A549 (cell line): ENCODE results near the gene STAB2. TPM values are rescaled to one million over a fixed set of nuclear protein-coding genes. Genes with fewer than 3 reads are reported as not detected.

ENCODE experiments used
- ATAC-seq, 2 experiments: fragments of 200-7000 bp in 1 of 2; fragments of >200 bp in 1 of 2; cut with Nextera tagmentation in 1 of 2; cut with Tn5 transposase in 1 of 2; 3 replicates each; pipeline versions ENCODE4 v1.8.0 to v1.9.1; 2018 to 2020; ENCODE audit warnings: mild to moderate bottlenecking in 1 of 2, moderate library complexity in 1 of 2
- CTCF ChIA-PET: fragments of 300-600 bp; sonication (Branson Sonifier 250); formaldehyde crosslinking; extraction: SDS; loops from one replicate; lab custom pipeline; 2021; ENCODE audit warnings: antibody characterized with exemption, inconsistent platforms; lab: Yijun Ruan, JAX
- POLR2A ChIA-PET: fragments of 350-600 bp; formaldehyde crosslinking; extraction: SDS; loops from one replicate; lab custom pipeline; 2021; ENCODE audit warnings: antibody characterized with exemption, inconsistent platforms; lab: Yijun Ruan, JAX
- DNase-seq, 2 experiments: peaks; one replicate each; pipeline versions ENCODE4 v3.0.0 to v3.0.0-alpha.2; 2011 to 2016; ENCODE audit warnings: low read depth in 1 of 2, low spot score in 1 of 2
- FAIRE-seq: peaks from 2 replicates; lab custom pipeline; 2011; peaks lifted over from hg19 to GRCh38; lab: Jason Lieb, UNC
- H3K27ac ChIP-seq, 2 experiments: fragments of >200 bp; sonication (Bioruptor Twin); formaldehyde crosslinking; 3 replicates each; pipeline ENCODE4 v1.5.1; 2016 to 2017
- H3K4me1 ChIP-seq: fragments of >200 bp; sonication (Bioruptor Twin); formaldehyde crosslinking; 3 replicates; pipeline ENCODE4 v1.6.1; 2016
- H3K4me2 ChIP-seq: fragments of >200 bp; sonication (Bioruptor Twin); formaldehyde crosslinking; 3 replicates; pipeline ENCODE4 v1.6.1; 2016
- H3K4me3 ChIP-seq: fragments of >200 bp; sonication (Bioruptor Twin); formaldehyde crosslinking; 3 replicates; pipeline ENCODE4 v1.5.1; 2016
- H3K9me3 ChIP-seq: fragments of >200 bp; sonication (Bioruptor Twin); formaldehyde crosslinking; 3 replicates; pipeline ENCODE4 v1.6.1; 2016
- BHLHE40 ChIP-seq: IDR thresholded peaks from 2 replicates; pipeline ENCODE4 v1.6.1; 2012; ENCODE audit warnings: low read depth, low read length, inconsistent platforms
- CBX2 ChIP-seq: fragments of 200-600 bp; sonication (generic); IDR thresholded peaks from 2 replicates; pipeline ENCODE4 v1.6.1; 2016; ENCODE audit warnings: low read depth, mild to moderate bottlenecking, borderline replicate concordance
- CHD2 ChIP-seq: fragments of 150-350 bp; IDR thresholded peaks from 2 replicates; pipeline ENCODE4 v1.6.1; 2014; ENCODE audit warnings: low read length; ENCODE audit not compliant: partially characterized antibody
- EHF ChIP-seq: fragments of 250-450 bp; sonication (Bioruptor Pico); IDR thresholded peaks from 2 replicates; pipeline ENCODE4 v1.5.0; 2020; ENCODE audit warnings: mild to moderate bottlenecking
- EHMT2 ChIP-seq: fragments of 200-600 bp; sonication (generic); IDR thresholded peaks from 2 replicates; pipeline ENCODE4 v1.6.1; 2016; ENCODE audit warnings: antibody characterized with exemption, low read depth, mild to moderate bottlenecking, moderate library complexity
- EP300 ChIP-seq, 2 experiments: fragments of >200 bp; sonication (Bioruptor Twin); formaldehyde crosslinking; IDR thresholded peaks; 2 replicates in 1 of 2; 3 replicates in 1 of 2; pipeline ENCODE4 v1.6.1; 2016 to 2017
- FOSL2 ChIP-seq, 2 experiments: fragments of 450-650 bp in 1 of 2; fragments of >200 bp in 1 of 2; sonication (Bioruptor Twin) in 1 of 2; formaldehyde crosslinking; IDR thresholded peaks; 2 replicates each; pipeline versions ENCODE4 v1.5.0 to v1.6.1; 2016 to 2020; ENCODE audit warnings: mild to moderate bottlenecking in 1 of 2, moderate library complexity in 1 of 2
- FOXS1 ChIP-seq: fragments of 250-450 bp; sonication (Bioruptor Pico); IDR thresholded peaks from 2 replicates; pipeline ENCODE4 v1.5.0; 2020; ENCODE audit warnings: mild to moderate bottlenecking, moderate library complexity
- GATA3 ChIP-seq: IDR thresholded peaks from 2 replicates; pipeline ENCODE4 v1.6.1; 2012; ENCODE audit warnings: borderline replicate concordance
- HOXB13 ChIP-seq: fragments of 250-450 bp; sonication (Bioruptor Pico); IDR thresholded peaks from 2 replicates; pipeline ENCODE4 v1.5.0; 2020; ENCODE audit warnings: low read depth, mild to moderate bottlenecking, moderate library complexity
- JUNB ChIP-seq: fragments of >200 bp; sonication (Bioruptor Twin); formaldehyde crosslinking; IDR thresholded peaks from 2 replicates; pipeline ENCODE4 v1.6.1; 2016
- KDM1A ChIP-seq: fragments of 200-600 bp; sonication (generic); IDR thresholded peaks from 2 replicates; pipeline ENCODE4 v1.6.1; 2016; ENCODE audit warnings: low read depth, mild to moderate bottlenecking
- MAFK ChIP-seq: fragments of 450-650 bp; IDR thresholded peaks from 2 replicates; pipeline ENCODE4 v1.6.1; 2014; ENCODE audit not compliant: partially characterized antibody
- MYC ChIP-seq: IDR thresholded peaks from 2 replicates; pipeline ENCODE4 v1.6.1; 2012; ENCODE audit warnings: mild to moderate bottlenecking, inconsistent platforms, low read length, improper control_type of control experiment, borderline replicate concordance
- NFE2L2 ChIP-seq: fragments of 150-350 bp; conservative IDR thresholded peaks from 2 replicates; pipeline ENCODE4 v1.6.1; 2014; ENCODE audit warnings: low read length
- NR3C1 ChIP-seq: fragments of >200 bp; sonication (Bioruptor Twin); formaldehyde crosslinking; IDR thresholded peaks from 3 replicates; pipeline ENCODE4 v1.6.1; 2017
- PHF8 ChIP-seq: fragments of 200-600 bp; sonication (generic); IDR thresholded peaks from 2 replicates; pipeline ENCODE4 v1.6.1; 2016; ENCODE audit warnings: low read depth, mild to moderate bottlenecking, antibody characterized with exemption, moderate library complexity, borderline replicate concordance
- POLR2AphosphoS2 ChIP-seq: conservative IDR thresholded peaks from 2 replicates; pipeline ENCODE4 v1.6.1; 2012; ENCODE audit warnings: low read length, improper control_type of control experiment, inconsistent platforms
- RCOR1 ChIP-seq: fragments of 150-350 bp; IDR thresholded peaks from 2 replicates; pipeline ENCODE4 v1.6.1; 2014; ENCODE audit warnings: antibody characterized with exemption, low read length, low read depth
- RFX5 ChIP-seq: fragments of 450-650 bp; IDR thresholded peaks from 2 replicates; pipeline ENCODE4 v1.7.1; 2014; ENCODE audit warnings: antibody characterized with exemption, mild to moderate bottlenecking, moderate library complexity
- RNF2 ChIP-seq: fragments of 200-600 bp; sonication (generic); IDR thresholded peaks from 2 replicates; pipeline ENCODE4 v1.6.1; 2016; ENCODE audit warnings: low read depth, mild to moderate bottlenecking, antibody characterized with exemption, moderate library complexity, borderline replicate concordance
- TFCP2L1 ChIP-seq: fragments of 250-450 bp; sonication (Bioruptor Pico); IDR thresholded peaks from 2 replicates; pipeline ENCODE4 v1.5.0; 2021; ENCODE audit warnings: mild to moderate bottlenecking
- TP53 ChIP-seq: fragments of 250-450 bp; sonication (Bioruptor Pico); IDR thresholded peaks from 2 replicates; pipeline ENCODE4 v1.5.0; 2021; ENCODE audit warnings: mild to moderate bottlenecking, moderate library complexity
- ZNF302 ChIP-seq: fragments of 250-450 bp; sonication (Bioruptor Pico); IDR thresholded peaks from 2 replicates; pipeline ENCODE4 v1.9.0; 2021; ENCODE audit warnings: inconsistent platforms, mild to moderate bottlenecking, moderate library complexity
- WGBS: methylation state at CpG from one replicate; pipeline ENCODE4 v1.1.6; 2017; ENCODE audit errors: missing lambda C conversion rate; 5-methylcytosine and 5-hydroxymethylcytosine counted together
- polyA plus RNA-seq, 4 experiments: library from polyadenylated mRNA; depleted of rRNA in 3 of 4; stranded (reverse); fragments of >200 nt; fragmentation: RNase III in 1 of 4; extraction: RNeasy Plus Mini Kit Qiagen cat#74134 plus additional on column Dnase treatment in 1 of 4; gene quantifications; 2 replicates in 3 of 4; 3 replicates in 1 of 4; pipeline ENCODE4 v1.2.3, GENCODE V29; 2011 to 2017
- TF ChIP-seq, protein P1 (sequence below): fragments of 150-350 bp; IDR thresholded peaks from 2 replicates; pipeline ENCODE4 v1.6.1; 2014; ENCODE audit warnings: low read depth, mild to moderate bottlenecking, low read length
- TF ChIP-seq, protein P2 (sequence below): IDR thresholded peaks from 2 replicates; pipeline ENCODE4 v1.6.1; 2012; ENCODE audit warnings: low read depth, borderline replicate concordance
- TF ChIP-seq, protein P3 (sequence below): IDR thresholded peaks from 2 replicates; pipeline ENCODE4 v1.6.1; 2012

STAB2 gene
- polyA plus RNA-seq, 2 of the 4 experiments (the other 2 are of a cell fraction): not detected

DNA sequence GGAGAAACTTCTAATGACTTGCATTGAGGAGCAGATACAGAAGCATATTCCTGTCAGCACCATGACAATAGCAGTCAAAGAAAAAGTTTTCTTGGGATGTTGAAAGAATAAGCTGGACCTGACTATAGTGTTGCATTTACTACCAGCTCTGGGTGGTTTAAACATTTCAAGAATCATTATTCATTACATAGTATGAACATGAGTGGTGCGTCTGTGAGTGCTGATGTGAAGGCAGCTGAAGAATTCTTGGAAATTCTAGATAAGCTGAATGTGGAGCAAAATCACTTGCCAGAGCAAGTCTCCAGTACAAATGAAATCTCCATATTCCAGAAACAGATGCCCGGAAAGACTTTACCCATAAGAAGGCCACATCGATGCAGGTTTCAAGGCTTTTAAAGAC is 45.0 kb upstream of the STAB2 start:
- DNase-seq: no peak
- Histone ChIP-seq H3K27ac (no peak overlapping the region), H3K9me3 (no peaks in the 10 kb centered on the region), H3K4me3 (no peak overlapping the region), H3K4me2 (no peak overlapping the region), H3K4me1 (peaks cover 5% of the 10 kb centered on the region; the same call in 1 of the 3 replicates)
- ChIA-PET POLR2A (interaction anchor here (0.9 kb wide), 1 partner anchor 18 kb away, joined by 3 read pairs; no protein-coding TSS in a partner anchor), CTCF (interaction anchor here (0.9 to 10.5 kb wide), 3 partner anchors 10 to 593 kb away, joined by 3 to 134 read pairs (median 5); partner anchors contain the start of gene C12orf42)
- WGBS: 81% methylated on average over 3 of the region's 3 CpGs
- no peak for ATAC-seq
- TF ChIP-seq FOSL2 (IDR thresholded peaks at IDR 0.05): no peak
- TF ChIP-seq FOSL2 (CRISPR knock-in tag; IDR thresholded peaks at IDR 0.05): no peak
- no peak for TF ChIP-seq RFX5
- no peak for TF ChIP-seq JUNB
- TF ChIP-seq NR3C1: no peak
- TF ChIP-seq MYC: no peak
- no peak for TF ChIP-seq GATA3
- TF ChIP-seq PHF8: no peak
- TF ChIP-seq RCOR1: no peak
- no peak for TF ChIP-seq FOXS1
- TF ChIP-seq CBX2: no peak
- no peak for TF ChIP-seq RNF2
- no peak for TF ChIP-seq TFCP2L1
- TF ChIP-seq BHLHE40: no peak
- TF ChIP-seq, protein P1, sequence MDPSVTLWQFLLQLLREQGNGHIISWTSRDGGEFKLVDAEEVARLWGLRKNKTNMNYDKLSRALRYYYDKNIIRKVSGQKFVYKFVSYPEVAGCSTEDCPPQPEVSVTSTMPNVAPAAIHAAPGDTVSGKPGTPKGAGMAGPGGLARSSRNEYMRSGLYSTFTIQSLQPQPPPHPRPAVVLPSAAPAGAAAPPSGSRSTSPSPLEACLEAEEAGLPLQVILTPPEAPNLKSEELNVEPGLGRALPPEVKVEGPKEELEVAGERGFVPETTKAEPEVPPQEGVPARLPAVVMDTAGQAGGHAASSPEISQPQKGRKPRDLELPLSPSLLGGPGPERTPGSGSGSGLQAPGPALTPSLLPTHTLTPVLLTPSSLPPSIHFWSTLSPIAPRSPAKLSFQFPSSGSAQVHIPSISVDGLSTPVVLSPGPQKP: no peak
- TF ChIP-seq HOXB13 (CRISPR knock-in tag): no peak
- TF ChIP-seq, protein P2, sequence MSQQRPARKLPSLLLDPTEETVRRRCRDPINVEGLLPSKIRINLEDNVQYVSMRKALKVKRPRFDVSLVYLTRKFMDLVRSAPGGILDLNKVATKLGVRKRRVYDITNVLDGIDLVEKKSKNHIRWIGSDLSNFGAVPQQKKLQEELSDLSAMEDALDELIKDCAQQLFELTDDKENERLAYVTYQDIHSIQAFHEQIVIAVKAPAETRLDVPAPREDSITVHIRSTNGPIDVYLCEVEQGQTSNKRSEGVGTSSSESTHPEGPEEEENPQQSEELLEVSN: no peak
- TF ChIP-seq ZNF302 (CRISPR knock-in tag): no peak
- no peak for TF ChIP-seq EHMT2
- TF ChIP-seq, protein P3, sequence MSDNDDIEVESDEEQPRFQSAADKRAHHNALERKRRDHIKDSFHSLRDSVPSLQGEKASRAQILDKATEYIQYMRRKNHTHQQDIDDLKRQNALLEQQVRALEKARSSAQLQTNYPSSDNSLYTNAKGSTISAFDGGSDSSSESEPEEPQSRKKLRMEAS: no peak
- no peak for FAIRE-seq

DNA sequence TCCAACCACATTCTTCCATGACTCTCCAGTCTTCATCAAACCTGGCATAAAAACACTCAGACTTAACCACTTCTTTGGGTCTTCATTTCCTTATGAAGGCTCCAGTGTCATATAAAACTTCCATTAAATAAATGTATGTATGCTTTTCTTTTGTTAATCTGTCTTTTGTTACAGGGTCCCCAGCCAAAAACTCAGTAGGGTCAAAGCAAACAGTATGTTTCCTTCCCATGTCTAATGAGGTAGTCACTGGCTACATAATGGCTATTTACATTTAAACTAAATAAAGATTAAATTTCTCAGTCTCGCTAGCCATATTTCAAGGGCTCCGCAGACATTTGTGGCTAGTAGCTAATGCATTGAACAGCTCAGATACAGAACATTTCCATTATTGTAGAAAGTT is 40.1 kb upstream of the STAB2 start:
- TF ChIP-seq CHD2: no peak
- no peak for TF ChIP-seq TP53 (CRISPR knock-in tag)
- TF ChIP-seq POLR2AphosphoS2: no peak
- TF ChIP-seq, protein P1: no peak
- TF ChIP-seq EP300 (IDR thresholded peaks at IDR 0.05): no peak
- TF ChIP-seq KDM1A: no peak
- no peak for TF ChIP-seq CBX2
- TF ChIP-seq EHF (CRISPR knock-in tag): no peak
- TF ChIP-seq JUNB: no peak
- no peak for TF ChIP-seq NFE2L2
- no peak for TF ChIP-seq MAFK
- Histone ChIP-seq H3K9me3 (no peaks in the 10 kb centered on the region), H3K4me1 (peaks cover 8% of the 10 kb centered on the region; the same call in 1 of the 3 replicates), H3K4me2 (no peak overlapping the region), H3K27ac (no peak overlapping the region), H3K4me3 (no peak overlapping the region)
- DNase-seq: no peak
- CTCF ChIA-PET: interaction anchor here (1.5 to 10.5 kb wide), 12 partner anchors 9 to 668 kb away, joined by 3 to 134 read pairs (median 16); partner anchors contain the start of gene C12orf42
- ATAC-seq: no peak
- 93% methylated on average over 2 of the region's 2 CpGs for WGBS
- POLR2A ChIA-PET: no interaction called here
- FAIRE-seq: no peak
